Heart left ventricle (tissue), 13 donors: ENCODE data around the gene GFM2.
"Not testable (repeated sequence)": the region's sequence is repeated elsewhere in the genome, so short reads cannot be mapped to it uniquely, and the experiment has no call there.

ENCODE experiments used
- POLR2A ChIP-seq, 2 donors: fragments of 450-650 bp; IDR thresholded peaks; one replicate each; pipeline ENCODE4 v1.6.1; 2017; ENCODE audit warnings: antibody characterized with exemption in 2 of 2, mild to moderate bottlenecking in 2 of 2, moderate library complexity in 2 of 2
- TF ChIP-seq, protein P1 (sequence below), 12 donors: fragments of 200-600 bp; sonication (generic) in 4 of 12; IDR thresholded peaks; one replicate each; pipeline versions ENCODE4 v1.5.0 to v1.8.0; 2018 to 2022; ENCODE audit warnings: antibody characterized with exemption in 12 of 12, mild to moderate bottlenecking in 5 of 12
- donor health status: ischemic (EF 13 %, LVEDD 7.1; RV severe dilation, severe dysfunction).
- donor health status: DM: no; HTN: yes; CAD: no.
- donor health status: DM: no; HTN: no; CAD: no.
- donor health status: ischemic (EF 25% LVEDD 6.9; RV normal size, moderate dysfunction).
- donor health status: ischemic (EF 25% LVEDD 5.7; RV mildly dilated, moderate dysfunction).
- donor health status: ischemic (EF 35%, LVEDD 5.7; RV mildly dilated, moderate dysfunction).
- donor health status: nonischemic (EF 11% LVEDD 7.7; RV severe dilation, severe dysfunction).
- donor health status: DM: yes; HTN: yes; CAD: no.
- donor health status: PGD.
- donor health status: ischemic (EF 29% LVEDD 5.4; RV normal size, mild dysfunction).
- donor health status: nonischemic (EF 23%, LVEDD 6.1; RV moderate dilation, normal function).

DNA sequence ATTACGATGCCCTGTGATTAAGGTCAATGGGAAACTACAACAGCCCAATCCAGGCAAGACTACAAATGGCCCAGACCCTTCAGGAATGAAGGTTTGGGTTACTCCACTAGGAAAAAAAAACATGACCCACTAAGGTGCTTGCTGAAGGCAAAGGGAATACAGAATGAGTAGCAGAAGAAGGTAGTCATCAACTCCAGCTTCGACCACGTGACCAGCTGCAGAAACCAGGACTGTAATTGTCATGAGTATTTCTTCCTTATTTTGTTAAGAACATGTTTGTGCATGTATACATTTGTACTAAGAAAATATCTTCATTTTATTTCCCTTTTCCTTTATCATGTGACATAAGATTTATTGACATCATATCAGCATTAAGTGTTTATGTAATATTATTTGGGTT, 24.8 kb upstream of the GFM2 start:
- TF ChIP-seq, protein P1, sequence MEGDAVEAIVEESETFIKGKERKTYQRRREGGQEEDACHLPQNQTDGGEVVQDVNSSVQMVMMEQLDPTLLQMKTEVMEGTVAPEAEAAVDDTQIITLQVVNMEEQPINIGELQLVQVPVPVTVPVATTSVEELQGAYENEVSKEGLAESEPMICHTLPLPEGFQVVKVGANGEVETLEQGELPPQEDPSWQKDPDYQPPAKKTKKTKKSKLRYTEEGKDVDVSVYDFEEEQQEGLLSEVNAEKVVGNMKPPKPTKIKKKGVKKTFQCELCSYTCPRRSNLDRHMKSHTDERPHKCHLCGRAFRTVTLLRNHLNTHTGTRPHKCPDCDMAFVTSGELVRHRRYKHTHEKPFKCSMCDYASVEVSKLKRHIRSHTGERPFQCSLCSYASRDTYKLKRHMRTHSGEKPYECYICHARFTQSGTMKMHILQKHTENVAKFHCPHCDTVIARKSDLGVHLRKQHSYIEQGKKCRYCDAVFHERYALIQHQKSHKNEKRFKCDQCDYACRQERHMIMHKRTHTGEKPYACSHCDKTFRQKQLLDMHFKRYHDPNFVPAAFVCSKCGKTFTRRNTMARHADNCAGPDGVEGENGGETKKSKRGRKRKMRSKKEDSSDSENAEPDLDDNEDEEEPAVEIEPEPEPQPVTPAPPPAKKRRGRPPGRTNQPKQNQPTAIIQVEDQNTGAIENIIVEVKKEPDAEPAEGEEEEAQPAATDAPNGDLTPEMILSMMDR (IDR thresholded peaks at IDR 0.05), result not testable (repeated sequence)
- TF ChIP-seq POLR2A (IDR thresholded peaks at IDR 0.05), result not testable (repeated sequence)
